DND-41 (cell line): Measurements from ENCODE around the gene DNASE1L3.

ENCODE experiments used
- CTCF ChIP-seq: IDR thresholded peaks from 2 replicates; pipeline ENCODE4 v1.5.1; 2012; ENCODE audit warnings: borderline replicate concordance, low read length, moderate library complexity, mild to moderate bottlenecking; ENCODE audit not compliant: poor library complexity, severe bottlenecking; ENCODE audit errors: extremely low read depth
- EZH2 ChIP-seq: IDR thresholded peaks from 3 replicates; pipeline ENCODE4 v1.6.1; 2012; ENCODE audit warnings: borderline replicate concordance, low read depth, mild to moderate bottlenecking, moderate library complexity, low read length, inconsistent platforms; ENCODE audit not compliant: severe bottlenecking

- TF ChIP-seq CTCF (no peak), EZH2 (no peak)
Measured at GRCh38 chr3:58163234-58163633, 47.5 kb downstream of the DNASE1L3 start.
